Pancreas (tissue), 10 donors: Measurements from ENCODE around the gene PHOSPHO2. TPM values are rescaled to one million over a fixed set of nuclear protein-coding genes. Genes with fewer than 3 reads are reported as not detected.

ENCODE experiments used
- ATAC-seq, 4 donors: fragments of 200-7000 bp; cut with Tn5 transposase; one replicate each; pipeline versions ENCODE4 v1.8.0 to v1.9.1; 2020; ENCODE audit warnings: mild to moderate bottlenecking in 4 of 4, moderate library complexity in 4 of 4
- DNase-seq, 6 donors: peaks; one replicate each; pipeline ENCODE4 v3.0.0-alpha.2; 2020
- FAIRE-seq: peaks from 2 replicates; lab custom pipeline; 2012; peaks lifted over from hg19 to GRCh38; lab: Jason Lieb, UNC
- H3K27ac ChIP-seq, 4 donors: fragments of 200-600 bp; sonication (generic); 1 replicate in 3 of 4; 2 replicates in 1 of 4; pipeline versions ENCODE4 v1.5.0 to v1.8.0; 2020
- H3K27me3 ChIP-seq, 4 donors: fragments of 200-600 bp; one replicate each; pipeline ENCODE4 v1.8.0; 2021
- H3K36me3 ChIP-seq, 3 donors: fragments of 200-600 bp; sonication (generic) in 1 of 3; one replicate each; pipeline versions ENCODE4 v1.5.0 to v1.8.0; 2020 to 2021
- H3K4me1 ChIP-seq, 3 donors: fragments of 200-600 bp; one replicate each; pipeline ENCODE4 v1.8.0; 2021
- H3K4me3 ChIP-seq, 4 donors: fragments of 200-600 bp; sonication (generic) in 2 of 4; one replicate each; pipeline versions ENCODE4 v1.5.0 to v1.8.0; 2020 to 2021
- H3K9me3 ChIP-seq, 4 donors: fragments of 200-600 bp; one replicate each; pipeline ENCODE4 v1.8.0; 2021
- WGBS, 2 donors: extraction: QIAGEN DNeasy Blood & Tissue Kit; methylation state at CpG; one replicate each; pipeline ENCODE4 v1.1.7; 2013; 5-methylcytosine and 5-hydroxymethylcytosine counted together
- intact Hi-C, 3 donors: fragments of 100-400 bp; cut with DNase I; formaldehyde crosslinking; loops; one replicate each; pipeline versions ENCODE4 v1.11.1 to v1.14.2; 2022
- polyA plus RNA-seq, 2 donors: library from polyadenylated mRNA; stranded (reverse); fragments of 200-250 nt; gene quantifications; one replicate each; pipeline ENCODE4 v1.2.3, GENCODE V29; 2013
- total RNA-seq, 6 donors: library from RNA; stranded (reverse); fragmentation: NEBNext Ultra II Directional in 4 of 6; extraction: Animal tissue kit (Norgen Biotek cat#: 25700) in 4 of 6; gene quantifications; one replicate each; pipeline versions ENCODE4 v1.2.1 to v1.2.4, GENCODE V29; 2021 to 2023
- TF ChIP-seq, protein P1 (sequence below), 4 donors: fragments of 200-600 bp; sonication (generic) in 3 of 4; IDR thresholded peaks; one replicate each; pipeline versions ENCODE4 v1.5.0 to v1.8.0; 2021; ENCODE audit warnings: antibody characterized with exemption in 4 of 4
- donor health status: healthy with polysubstance abuse.
- donor health status: DM: no; HTN: no; CAD: no; lungs with moderate emphysema.
- donor health status: DM: no; HTN: no; CAD: no.
- donor health status: control.
- donor health status: control.
- donor health status: Bipolar disorder and iron deficiency.
- donor health status: DM: yes; HTN: yes; CAD: no.
- donor health status: DM: no; HTN: no; CAD: no.
- donor health status: DM: no; HTN: no; CAD: no.
- donor health status: DM: yes; HTN: yes; CAD: no.

The PHOSPHO2 gene
- total and polyA plus RNA-seq, 8 donors, result 1.9 to 5.9 (median 3.1) TPM

DNA sequence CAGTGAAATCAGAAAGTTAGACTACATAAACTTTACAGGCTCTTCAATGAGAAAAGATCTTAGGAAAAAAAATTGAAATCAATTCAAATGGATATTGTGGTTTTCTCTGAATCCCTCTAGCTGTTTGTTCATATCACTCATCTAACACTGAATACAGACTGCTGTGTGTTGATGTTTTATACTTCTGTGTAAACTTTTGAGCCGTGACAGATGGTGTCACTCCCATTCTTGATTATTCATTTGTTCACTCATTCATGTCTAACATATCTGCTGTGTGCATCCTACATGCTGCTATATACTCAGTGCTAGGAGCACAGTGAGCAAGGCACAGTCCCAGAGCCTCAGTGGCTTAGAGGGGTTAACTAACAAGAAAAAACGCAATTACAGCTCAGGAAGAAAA is 52.0 kb downstream of the PHOSPHO2 start:
- TF ChIP-seq, protein P1, sequence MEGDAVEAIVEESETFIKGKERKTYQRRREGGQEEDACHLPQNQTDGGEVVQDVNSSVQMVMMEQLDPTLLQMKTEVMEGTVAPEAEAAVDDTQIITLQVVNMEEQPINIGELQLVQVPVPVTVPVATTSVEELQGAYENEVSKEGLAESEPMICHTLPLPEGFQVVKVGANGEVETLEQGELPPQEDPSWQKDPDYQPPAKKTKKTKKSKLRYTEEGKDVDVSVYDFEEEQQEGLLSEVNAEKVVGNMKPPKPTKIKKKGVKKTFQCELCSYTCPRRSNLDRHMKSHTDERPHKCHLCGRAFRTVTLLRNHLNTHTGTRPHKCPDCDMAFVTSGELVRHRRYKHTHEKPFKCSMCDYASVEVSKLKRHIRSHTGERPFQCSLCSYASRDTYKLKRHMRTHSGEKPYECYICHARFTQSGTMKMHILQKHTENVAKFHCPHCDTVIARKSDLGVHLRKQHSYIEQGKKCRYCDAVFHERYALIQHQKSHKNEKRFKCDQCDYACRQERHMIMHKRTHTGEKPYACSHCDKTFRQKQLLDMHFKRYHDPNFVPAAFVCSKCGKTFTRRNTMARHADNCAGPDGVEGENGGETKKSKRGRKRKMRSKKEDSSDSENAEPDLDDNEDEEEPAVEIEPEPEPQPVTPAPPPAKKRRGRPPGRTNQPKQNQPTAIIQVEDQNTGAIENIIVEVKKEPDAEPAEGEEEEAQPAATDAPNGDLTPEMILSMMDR (IDR thresholded peaks at IDR 0.05), result no peak
- Histone ChIP-seq H3K27me3 (no peaks in the 10 kb centered on the region), H3K27ac (no peak overlapping the region), H3K9me3 (no peaks in the 10 kb centered on the region), H3K4me1 (no peaks in the 10 kb centered on the region), H3K36me3 (no peaks in the 10 kb centered on the region), H3K4me3 (no peak overlapping the region)
- DNase-seq (no peak), ATAC-seq (no peak), FAIRE-seq (no peak)
- intact Hi-C loops, result no loop called here
- WGBS, 2 donors, result 72 to 73% methylated on average over 2 of the region's 2 CpGs

DNA sequence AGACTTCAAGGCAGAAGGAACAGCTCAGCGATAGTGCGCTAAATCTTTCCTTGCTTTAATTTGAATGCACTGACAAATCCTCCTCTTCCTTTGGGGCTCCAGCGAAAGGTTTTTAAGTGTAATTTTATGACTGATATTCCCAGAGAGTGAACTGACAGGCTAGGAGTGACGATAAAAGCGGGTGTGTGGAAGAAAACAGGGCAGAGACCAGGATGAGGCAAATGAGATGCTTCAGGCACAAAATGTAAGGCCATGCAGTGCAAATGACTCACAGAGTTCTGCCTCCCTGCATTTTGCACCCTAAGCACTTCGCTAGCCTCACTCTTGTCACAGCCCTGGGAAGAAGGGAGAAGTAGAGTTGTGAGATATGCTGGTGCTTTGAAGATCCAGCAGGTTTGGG is 54.0 kb downstream of the PHOSPHO2 start:
- no peaks in the 10 kb centered on the region for H3K36me3 ChIP-seq
- H3K27me3 ChIP-seq, result no peaks in the 10 kb centered on the region
- ATAC-seq (no peak), FAIRE-seq (no peak), DNase-seq (no peak)
- H3K9me3 ChIP-seq, result no peaks in the 10 kb centered on the region
- H3K4me1 ChIP-seq, result no peaks in the 10 kb centered on the region
- TF ChIP-seq, protein P1 (IDR thresholded peaks at IDR 0.05), result no peak
- H3K4me3 ChIP-seq, result no peak overlapping the region
- H3K27ac ChIP-seq, result no peak overlapping the region
- intact Hi-C loops, result no loop called here
- 79 to 82% methylated on average over 6 of the region's 6 CpGs for WGBS, 2 donors

Other genes starting within 250 kb of the PHOSPHO2 start
- gene BBS5, start 215.0 kb upstream of the PHOSPHO2 start, total RNA-seq, result 1 to 10 TPM; 2.7 to 5.8 (median 4.0) TPM
- 1 to 10 TPM; 5.5 to 9.2 TPM for gene BBS5, start 215.0 kb upstream of the PHOSPHO2 start, polyA plus RNA-seq
- 1 to 10 TPM in 1 of 6 donors, under 1 TPM in 5; 0.19 to 1.1 (median 0.47) TPM for gene KLHL41, start 184.8 kb upstream of the PHOSPHO2 start, total RNA-seq
- 1 to 10 TPM in 1 of 2 donors, under 1 TPM in 1; 0.87 to 2.7 TPM for gene KLHL41, start 184.8 kb upstream of the PHOSPHO2 start, polyA plus RNA-seq
- gene FASTKD1, start 120.6 kb upstream of the PHOSPHO2 start, total RNA-seq, result 10 to 100 TPM in 3 of 6 donors, 1 to 10 TPM in 3; 5.5 to 17.2 (median 8.6) TPM
- gene FASTKD1, start 120.6 kb upstream of the PHOSPHO2 start, polyA plus RNA-seq, result 10 to 100 TPM; 30.4 to 35.9 TPM
- gene PPIG, start 110.1 kb upstream of the PHOSPHO2 start, total RNA-seq, result 10 to 100 TPM; 17.0 to 25.1 (median 21.1) TPM
- gene PPIG, start 110.1 kb upstream of the PHOSPHO2 start, polyA plus RNA-seq, result 10 to 100 TPM; 23.0 to 30.0 TPM
- gene CFAP210, start 64 bp upstream of the PHOSPHO2 start, total RNA-seq, result under 1 TPM in 4 of 6 donors, not detected in 2; 0.09 to 0.47 (median 0.20) TPM
- gene CFAP210, start 64 bp upstream of the PHOSPHO2 start, polyA plus RNA-seq, result under 1 TPM; 0.15 to 0.73 TPM
- 1 to 10 TPM; 2.2 to 6.9 (median 3.1) TPM for gene KLHL23, start 39.4 kb downstream of the PHOSPHO2 start, total RNA-seq
- 1 to 10 TPM; 1.7 to 3.4 TPM for gene KLHL23, start 39.4 kb downstream of the PHOSPHO2 start, polyA plus RNA-seq
- gene SSB, start 104.4 kb downstream of the PHOSPHO2 start, total RNA-seq, result 10 to 100 TPM; 14.1 to 36.7 (median 25.0) TPM
- 10 to 100 TPM; 24.7 to 59.6 TPM for gene SSB, start 104.4 kb downstream of the PHOSPHO2 start, polyA plus RNA-seq
- gene METTL5, start 130.4 kb downstream of the PHOSPHO2 start, total RNA-seq, result 10 to 100 TPM; 29.7 to 35.6 (median 32.9) TPM
- gene METTL5, start 130.4 kb downstream of the PHOSPHO2 start, polyA plus RNA-seq, result 10 to 100 TPM; 36.3 to 41.3 TPM
- 10 to 100 TPM; 19.0 to 26.8 (median 21.3) TPM for gene UBR3, start 133.0 kb downstream of the PHOSPHO2 start, total RNA-seq
- 10 to 100 TPM in 1 of 2 donors, 1 to 10 TPM in 1; 7.3 to 16.6 TPM for gene UBR3, start 133.0 kb downstream of the PHOSPHO2 start, polyA plus RNA-seq